Suprapubic skin (tissue), 4 donors: ENCODE data around the gene PSMD14. TPM values are rescaled to one million over a fixed set of nuclear protein-coding genes. Genes with fewer than 3 reads are reported as not detected.

Experiments used
- DNase-seq, 2 donors: peaks; one replicate each; pipeline ENCODE4 v3.0.0-alpha.2; 2019; ENCODE audit warnings: low spot score in 2 of 2
- H3K27ac ChIP-seq: fragments of 200-600 bp; sonication (generic); one replicate; pipeline ENCODE4 v1.5.1; 2019
- H3K27me3 ChIP-seq: fragments of 200-600 bp; sonication (generic); one replicate; pipeline ENCODE4 v1.5.1; 2019
- H3K36me3 ChIP-seq: fragments of 200-600 bp; sonication (generic); one replicate; pipeline ENCODE4 v1.5.1; 2019
- H3K4me1 ChIP-seq: fragments of 200-600 bp; sonication (generic); one replicate; pipeline ENCODE4 v1.5.1; 2019
- H3K4me3 ChIP-seq: fragments of 200-600 bp; sonication (generic); one replicate; pipeline ENCODE4 v1.5.1; 2019; ENCODE audit warnings: mild to moderate bottlenecking
- H3K9me3 ChIP-seq: fragments of 200-600 bp; sonication (generic); one replicate; pipeline ENCODE4 v1.5.1; 2019
- CTCF ChIP-seq, 2 donors: fragments of 200-600 bp in 1 of 2; fragments of 450-650 bp in 1 of 2; sonication (generic) in 1 of 2; IDR thresholded peaks; one replicate each; pipeline ENCODE4 v1.5.1; 2016 to 2019; ENCODE audit warnings: antibody characterized with exemption in 2 of 2, mild to moderate bottlenecking in 1 of 2, moderate library complexity in 1 of 2
- EP300 ChIP-seq: sonication (generic); formaldehyde crosslinking; IDR thresholded peaks from one replicate; pipeline ENCODE4 v1.6.1; 2017; ENCODE audit warnings: antibody characterized with exemption
- POLR2A ChIP-seq, 2 donors: fragments of 450-650 bp; IDR thresholded peaks; one replicate each; pipeline ENCODE4 v1.6.1; 2017; ENCODE audit warnings: antibody characterized with exemption in 2 of 2, mild to moderate bottlenecking in 2 of 2, moderate library complexity in 2 of 2
- POLR2AphosphoS5 ChIP-seq, 3 donors: sonication (generic); formaldehyde crosslinking; IDR thresholded peaks; one replicate each; pipeline ENCODE4 v1.6.1; 2017; ENCODE audit warnings: antibody characterized with exemption in 3 of 3
- WGBS: methylation state at CpG from one replicate; pipeline ENCODE4 v1.1.5; 2018; 5-methylcytosine and 5-hydroxymethylcytosine counted together
- total RNA-seq, 4 donors: library from RNA; depleted of rRNA; stranded (reverse); fragments of >200 nt; gene quantifications; one replicate each; pipeline ENCODE4 v1.1.0, GENCODE V29; 2016

The PSMD14 gene
- total RNA-seq, 4 donors from 2014 or later: 21.1 to 51.0 (median 50.1) TPM

DNA sequence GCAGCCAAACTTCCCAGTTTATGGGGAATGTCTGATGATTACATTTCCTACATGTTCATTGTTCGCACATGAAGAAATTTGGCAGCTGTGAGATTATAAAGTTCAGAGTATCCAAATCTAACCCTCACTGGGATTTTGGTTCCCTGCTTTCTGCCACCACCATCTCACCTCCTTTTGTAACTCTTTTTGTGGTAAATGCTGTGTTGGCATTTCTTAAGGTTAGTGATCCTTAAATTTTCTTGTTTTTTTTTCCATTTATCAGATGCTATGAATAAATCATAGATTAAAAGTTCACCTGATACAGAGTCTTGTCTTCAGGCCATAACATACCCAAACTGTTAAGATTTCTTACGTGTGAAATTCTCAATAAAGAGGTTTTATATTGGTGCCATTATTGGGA, 99.4 kb downstream of the PSMD14 start:
- WGBS: 84% methylated on average over 2 of the region's 2 CpGs
- no peak overlapping the region for H3K27ac ChIP-seq
- H3K36me3 ChIP-seq: peaks cover 7% of the 10 kb centered on the region
- DNase-seq: no peak
- TF ChIP-seq POLR2A (IDR thresholded peaks at IDR 0.05) (no peak), CTCF (IDR thresholded peaks at IDR 0.05) (no peak), POLR2AphosphoS5 (IDR thresholded peaks at IDR 0.05) (no peak), EP300 (no peak)
- no peak overlapping the region for H3K4me3 ChIP-seq
- H3K27me3 ChIP-seq: no peaks in the 10 kb centered on the region
- H3K9me3 ChIP-seq: no peaks in the 10 kb centered on the region
- H3K4me1 ChIP-seq: peaks cover 4% of the 10 kb centered on the region

DNA sequence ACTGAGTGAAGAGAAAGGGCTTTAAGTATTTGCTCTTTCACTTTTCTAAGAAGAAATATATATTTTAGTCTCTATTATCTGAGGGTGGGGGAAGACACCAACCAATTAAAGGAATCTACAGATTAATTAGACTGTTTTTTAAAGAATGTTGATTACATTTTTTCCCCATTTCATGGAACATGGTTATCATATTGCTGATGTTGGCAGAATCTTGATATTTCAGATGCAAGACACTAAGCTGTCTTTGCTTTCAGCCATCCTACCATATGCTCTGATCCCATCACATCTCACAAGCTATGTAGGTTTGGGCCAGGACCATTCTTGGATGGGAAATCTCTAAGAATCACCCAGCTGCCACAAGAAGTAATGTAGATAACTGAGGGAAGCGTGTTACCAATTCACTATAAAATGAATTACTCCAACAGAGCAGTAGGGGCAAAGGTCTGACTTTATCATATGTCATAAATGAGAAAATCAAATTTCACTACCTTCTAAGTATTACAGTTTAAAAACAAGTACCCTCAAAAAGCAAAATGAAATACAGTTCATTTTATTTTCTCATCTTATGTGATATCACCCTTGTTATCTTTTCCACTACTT, 101.2 kb downstream of the PSMD14 start:
- Histone ChIP-seq H3K27ac (no peak overlapping the region), H3K4me3 (no peak overlapping the region), H3K4me1 (peaks cover 9% of the 10 kb centered on the region), H3K9me3 (no peaks in the 10 kb centered on the region), H3K36me3 (no peaks in the 10 kb centered on the region), H3K27me3 (peaks cover 9% of the 10 kb centered on the region)
- TF ChIP-seq POLR2A (IDR thresholded peaks at IDR 0.05) (no peak), POLR2AphosphoS5 (IDR thresholded peaks at IDR 0.05) (no peak)
- 97% methylated on average over 1 of the region's 1 CpG for WGBS
- DNase-seq: no peak

DNA sequence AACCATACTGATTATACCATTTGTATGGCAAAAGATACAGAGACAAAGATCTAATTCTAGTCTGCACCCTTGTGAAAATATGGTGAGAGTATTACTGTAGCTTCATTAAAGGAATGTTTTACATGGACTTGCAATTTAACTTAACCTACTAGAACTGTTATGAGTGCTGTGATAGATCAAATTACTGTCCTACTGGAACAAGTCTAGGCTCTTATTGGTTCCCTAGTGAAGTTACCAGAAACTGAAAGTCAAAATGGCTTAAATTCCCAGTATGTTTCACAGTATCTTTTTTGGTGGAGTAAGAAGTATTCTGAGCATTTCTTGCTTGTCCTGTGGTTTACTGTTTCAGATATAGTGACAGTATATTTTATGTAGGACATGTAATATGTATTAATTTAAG, 104.1 kb downstream of the PSMD14 start:
- H3K9me3 ChIP-seq: no peaks in the 10 kb centered on the region
- H3K4me3 ChIP-seq: no peak overlapping the region
- DNase-seq: no peak
- peaks cover 38% of the 10 kb centered on the region for H3K27me3 ChIP-seq
- no peaks in the 10 kb centered on the region for H3K36me3 ChIP-seq
- TF ChIP-seq POLR2A (IDR thresholded peaks at IDR 0.05) (no peak), CTCF (IDR thresholded peaks at IDR 0.05) (no peak), POLR2AphosphoS5 (IDR thresholded peaks at IDR 0.05) (no peak), EP300 (no peak)
- no peak overlapping the region for H3K27ac ChIP-seq
- H3K4me1 ChIP-seq: peaks cover 35% of the 10 kb centered on the region

DNA sequence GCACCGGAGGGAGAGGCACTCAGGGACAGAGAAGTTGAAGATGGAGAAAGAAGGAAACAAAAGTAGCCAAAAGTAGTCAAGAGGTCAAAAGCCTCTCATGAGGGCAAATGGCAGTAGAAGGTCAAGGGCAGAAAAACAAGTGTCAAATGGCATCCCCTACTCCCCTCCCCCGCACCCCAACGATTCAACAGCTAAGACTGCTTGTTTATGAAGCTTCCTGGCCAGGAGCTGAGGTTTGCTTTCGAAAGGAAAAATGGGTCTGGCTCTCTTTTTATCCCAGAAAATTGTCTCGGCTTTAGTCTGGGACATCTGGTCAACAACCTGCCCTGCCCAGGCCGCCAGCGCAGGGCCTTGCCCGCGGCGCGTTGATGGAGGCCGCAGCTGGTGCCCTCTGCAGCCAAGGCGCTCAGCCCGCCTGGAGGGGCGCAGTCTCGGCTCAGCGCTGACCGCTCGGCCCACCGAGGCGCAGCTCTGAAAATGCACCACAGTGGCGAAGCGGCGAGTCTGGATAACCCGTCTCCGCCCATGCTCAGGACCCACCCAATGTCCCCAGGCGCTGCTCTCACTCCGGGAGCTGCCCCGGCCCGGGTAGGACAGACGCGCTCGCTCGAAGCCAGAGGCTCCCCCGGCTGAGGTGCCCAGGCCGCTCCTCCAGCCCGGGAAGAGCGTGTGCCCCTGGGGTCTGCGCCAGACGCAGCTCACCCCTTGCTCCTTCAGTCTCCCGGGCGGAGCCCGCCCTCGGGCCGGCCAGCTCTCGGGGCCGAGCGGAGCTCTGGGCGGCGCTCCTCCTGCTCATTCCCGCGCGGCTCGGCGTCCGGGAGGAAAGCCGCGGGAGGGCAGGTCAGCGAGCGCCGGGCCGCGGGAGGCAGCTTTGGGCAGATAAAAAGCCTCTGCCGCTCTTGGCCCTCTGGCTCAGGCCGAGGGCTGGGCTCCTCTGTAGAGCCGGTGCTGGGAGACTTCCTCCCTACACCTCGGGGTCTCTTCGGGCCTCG, 106.1 kb downstream of the PSMD14 start:
- Histone ChIP-seq H3K36me3 (no peaks in the 10 kb centered on the region), H3K4me1 (peaks cover 52% of the 10 kb centered on the region), H3K27ac (no peak overlapping the region), H3K9me3 (no peaks in the 10 kb centered on the region), H3K4me3 (peak overlapping the region; percentile 54), H3K27me3 (peaks cover 58% of the 10 kb centered on the region)
- TF ChIP-seq EP300 (no peak), CTCF (IDR thresholded peaks at IDR 0.05) (no peak), POLR2A (IDR thresholded peaks at IDR 0.05) (no peak), POLR2AphosphoS5 (IDR thresholded peaks at IDR 0.05) (no peak)
- no peak for DNase-seq
- 9% methylated on average over 37 of the region's 69 CpGs for WGBS

DNA sequence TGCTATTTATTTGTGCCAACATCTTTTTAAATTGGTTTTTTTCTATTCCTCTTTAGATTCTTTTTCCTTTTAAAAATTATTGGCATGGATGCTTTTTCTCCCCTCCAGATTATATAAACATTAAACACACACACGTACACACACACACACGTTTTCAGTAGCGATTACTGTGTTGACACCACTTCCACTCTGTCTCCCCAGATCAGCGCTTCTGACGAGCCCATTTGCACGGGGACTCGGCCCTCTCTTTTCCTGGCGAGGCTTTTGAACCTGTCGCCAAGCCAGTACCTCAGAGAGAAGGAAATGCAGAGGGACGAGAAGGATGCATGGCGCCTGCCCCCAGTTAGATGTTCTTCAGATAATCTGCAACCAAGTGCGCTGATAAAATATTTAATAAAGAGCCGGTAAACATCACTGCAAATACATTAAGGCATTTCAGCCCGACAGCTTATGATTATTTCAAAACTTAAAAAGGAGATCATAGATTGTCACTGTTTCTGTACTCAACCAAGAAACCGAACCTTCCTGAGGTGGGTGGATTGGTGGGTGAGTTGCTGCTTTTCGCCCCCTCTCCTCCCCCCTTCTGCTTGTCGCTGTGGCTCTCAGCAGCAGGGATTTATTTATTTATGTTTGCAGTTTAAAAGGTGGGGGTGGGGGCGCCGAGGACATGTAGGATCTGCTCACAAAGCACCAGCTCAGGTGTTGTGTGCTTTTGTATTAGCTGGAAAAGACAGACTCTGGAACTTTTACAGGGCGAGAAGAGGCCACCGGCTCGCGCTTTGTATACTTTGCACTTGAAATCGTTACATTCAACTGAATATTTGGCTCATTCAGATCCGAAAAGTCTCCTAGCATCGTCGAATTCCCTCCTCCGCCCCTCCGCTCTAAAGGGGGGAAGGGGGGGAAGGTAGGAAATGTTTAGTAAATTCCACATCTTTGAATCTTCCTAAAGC, 107.1 kb downstream of the PSMD14 start:
- H3K4me1 ChIP-seq: peaks cover 52% of the 10 kb centered on the region

More for the DNA sequence above, 107.1 kb downstream of the PSMD14 start:
- Histone ChIP-seq H3K27me3 (peaks cover 68% of the 10 kb centered on the region), H3K4me3 (peak overlapping the region; percentile 54), H3K27ac (no peak overlapping the region), H3K36me3 (no peaks in the 10 kb centered on the region), H3K9me3 (no peaks in the 10 kb centered on the region)
- no peak for DNase-seq
- no peak for TF ChIP-seq POLR2A (IDR thresholded peaks at IDR 0.05)
- no peak for TF ChIP-seq CTCF (IDR thresholded peaks at IDR 0.05)
- no peak for TF ChIP-seq EP300
- TF ChIP-seq POLR2AphosphoS5 (IDR thresholded peaks at IDR 0.05): no peak
- WGBS: 7% methylated on average over 29 of the region's 29 CpGs
